ENCODE measurements around the gene TRIAP1. TPM values are rescaled to one million over a fixed set of nuclear protein-coding genes. Genes with fewer than 3 reads are reported as not detected.

TRIAP1 gene
- total RNA-seq, 4 donors from 2014 or later = 2.4 to 17.0 (median 7.0) TPM

DNA sequence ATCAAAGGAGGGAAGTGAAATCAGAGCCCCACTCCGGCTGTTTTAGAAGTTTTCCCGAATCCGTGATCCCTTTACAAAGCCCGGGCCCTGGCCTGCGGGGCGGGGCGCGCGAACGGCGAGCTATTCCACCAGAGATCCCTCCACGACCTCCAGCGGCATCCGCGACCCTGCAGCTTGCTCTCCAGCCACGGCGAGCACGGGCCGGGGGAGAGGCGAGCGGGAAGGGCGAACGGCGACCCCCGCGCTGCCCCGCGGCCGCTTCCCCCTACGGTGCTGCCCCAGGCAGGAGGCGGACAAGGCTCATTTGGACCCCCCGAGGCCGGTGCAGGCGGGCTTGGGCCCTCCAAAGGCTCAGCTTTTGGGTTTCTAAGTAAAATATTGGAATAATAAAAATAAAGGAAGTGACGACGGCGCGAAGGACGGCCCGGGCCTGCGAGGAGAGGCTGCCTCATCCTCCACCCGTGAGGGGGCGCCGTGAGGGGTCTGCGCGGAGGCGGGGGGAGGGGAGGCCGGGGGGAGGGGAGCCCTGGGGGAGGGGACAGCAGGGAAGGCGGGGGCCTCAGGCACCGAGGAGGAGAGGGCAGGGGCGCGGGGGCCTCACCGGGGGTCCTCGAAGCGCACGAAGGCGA is 22.8 kb upstream of the TRIAP1 start:
- DNase-seq (ENCODE audit: low spot score in 2 of 2) = peak in 1 of 2 donors; percentile 7
- Histone ChIP-seq H3K36me3 (peaks cover 0 to 36% (median 4%) of the 10 kb centered on the region in 3 donors), H3K4me1 (peaks cover 0 to 51% (median 27%) of the 10 kb centered on the region in 4 donors), H3K9me3 (no peaks in the 10 kb centered on the region), H3K4me3 (peak overlapping the region; percentile 70 to 100 (median 95)), H3K27me3 (no peaks in the 10 kb centered on the region), H3K27ac (peak overlapping the region; percentile 83 to 95 (median 92))
- TF ChIP-seq POLR2A (IDR thresholded peaks at IDR 0.05) (no peak), EP300 (IDR thresholded peaks at IDR 0.05) (no peak)
- TF ChIP-seq, protein P1, sequence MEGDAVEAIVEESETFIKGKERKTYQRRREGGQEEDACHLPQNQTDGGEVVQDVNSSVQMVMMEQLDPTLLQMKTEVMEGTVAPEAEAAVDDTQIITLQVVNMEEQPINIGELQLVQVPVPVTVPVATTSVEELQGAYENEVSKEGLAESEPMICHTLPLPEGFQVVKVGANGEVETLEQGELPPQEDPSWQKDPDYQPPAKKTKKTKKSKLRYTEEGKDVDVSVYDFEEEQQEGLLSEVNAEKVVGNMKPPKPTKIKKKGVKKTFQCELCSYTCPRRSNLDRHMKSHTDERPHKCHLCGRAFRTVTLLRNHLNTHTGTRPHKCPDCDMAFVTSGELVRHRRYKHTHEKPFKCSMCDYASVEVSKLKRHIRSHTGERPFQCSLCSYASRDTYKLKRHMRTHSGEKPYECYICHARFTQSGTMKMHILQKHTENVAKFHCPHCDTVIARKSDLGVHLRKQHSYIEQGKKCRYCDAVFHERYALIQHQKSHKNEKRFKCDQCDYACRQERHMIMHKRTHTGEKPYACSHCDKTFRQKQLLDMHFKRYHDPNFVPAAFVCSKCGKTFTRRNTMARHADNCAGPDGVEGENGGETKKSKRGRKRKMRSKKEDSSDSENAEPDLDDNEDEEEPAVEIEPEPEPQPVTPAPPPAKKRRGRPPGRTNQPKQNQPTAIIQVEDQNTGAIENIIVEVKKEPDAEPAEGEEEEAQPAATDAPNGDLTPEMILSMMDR (IDR thresholded peaks at IDR 0.05) = no peak
- WGBS, 2 donors = 0 to 1% methylated on average over 35 to 41 of the region's 57 CpGs

DNA sequence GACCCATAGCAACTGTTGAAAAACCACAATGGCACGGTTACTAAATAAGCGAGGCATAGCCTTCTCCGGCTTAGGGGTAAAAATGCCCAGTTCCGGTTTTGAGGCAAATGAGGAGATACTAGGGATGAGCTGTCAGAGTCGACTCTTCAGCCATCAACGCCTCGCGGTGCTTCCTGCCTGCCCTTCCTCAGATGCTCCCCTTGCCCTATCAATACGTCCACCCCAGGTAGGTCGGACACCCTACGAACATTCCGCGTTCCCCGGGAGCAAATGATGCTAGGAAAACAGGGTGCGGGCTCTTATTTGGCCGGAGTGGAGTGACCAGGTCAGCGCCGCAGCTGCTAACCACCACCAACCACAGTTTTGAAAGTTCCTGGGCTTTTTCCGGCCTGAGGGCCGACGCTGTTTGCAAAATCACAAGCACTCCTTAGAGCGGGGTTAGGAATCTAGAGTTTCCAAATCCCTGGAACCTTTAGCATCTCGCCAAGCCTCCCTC is 22.2 kb upstream of the TRIAP1 start:
- DNase-seq (ENCODE audit: low spot score in 2 of 2) = peak in 1 of 2 donors; percentile 12
- peak overlapping the region; percentile 70 to 100 (median 95) for H3K4me3 ChIP-seq

DNA sequence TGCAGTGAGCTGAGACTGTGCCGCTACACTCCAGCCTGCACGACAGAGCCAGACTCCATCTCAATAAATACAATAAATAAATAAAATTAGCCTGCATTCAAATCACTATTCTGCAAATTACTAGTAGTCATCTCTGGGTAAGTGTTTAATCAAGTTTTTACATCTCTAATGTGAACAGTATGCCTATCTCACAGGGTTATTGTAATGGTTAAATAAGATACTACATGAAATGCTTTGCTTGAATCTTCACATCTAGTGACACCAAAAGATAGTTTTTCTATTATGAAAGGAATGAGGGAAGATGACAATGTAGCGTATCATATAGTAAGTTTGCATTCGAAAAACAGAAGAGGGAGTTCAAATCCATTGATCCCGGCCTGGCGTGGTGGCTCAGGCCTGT is 21.3 kb upstream of the TRIAP1 start:
- Histone ChIP-seq H3K27ac (no peak overlapping the region), H3K36me3 (peaks cover 0 to 51% (median 4%) of the 10 kb centered on the region in 3 donors)
- 90 to 92% methylated on average over 6 of the region's 6 CpGs for WGBS, 2 donors

More for the DNA sequence above, 22.2 kb upstream of the TRIAP1 start:
- H3K27ac ChIP-seq = peak overlapping the region; percentile 83 to 95 (median 92)
- no peak for TF ChIP-seq POLR2A (IDR thresholded peaks at IDR 0.05)
- TF ChIP-seq, protein P1 (IDR thresholded peaks at IDR 0.05) = no peak
- no peak for TF ChIP-seq EP300 (IDR thresholded peaks at IDR 0.05)
- no peaks in the 10 kb centered on the region for H3K9me3 ChIP-seq
- 1% methylated on average over 19 to 23 of the region's 23 CpGs for WGBS, 2 donors
- no peaks in the 10 kb centered on the region for H3K27me3 ChIP-seq
- H3K36me3 ChIP-seq = peaks cover 0 to 41% (median 4%) of the 10 kb centered on the region in 3 donors
- peaks cover 0 to 51% (median 27%) of the 10 kb centered on the region in 4 donors for H3K4me1 ChIP-seq

DNA sequence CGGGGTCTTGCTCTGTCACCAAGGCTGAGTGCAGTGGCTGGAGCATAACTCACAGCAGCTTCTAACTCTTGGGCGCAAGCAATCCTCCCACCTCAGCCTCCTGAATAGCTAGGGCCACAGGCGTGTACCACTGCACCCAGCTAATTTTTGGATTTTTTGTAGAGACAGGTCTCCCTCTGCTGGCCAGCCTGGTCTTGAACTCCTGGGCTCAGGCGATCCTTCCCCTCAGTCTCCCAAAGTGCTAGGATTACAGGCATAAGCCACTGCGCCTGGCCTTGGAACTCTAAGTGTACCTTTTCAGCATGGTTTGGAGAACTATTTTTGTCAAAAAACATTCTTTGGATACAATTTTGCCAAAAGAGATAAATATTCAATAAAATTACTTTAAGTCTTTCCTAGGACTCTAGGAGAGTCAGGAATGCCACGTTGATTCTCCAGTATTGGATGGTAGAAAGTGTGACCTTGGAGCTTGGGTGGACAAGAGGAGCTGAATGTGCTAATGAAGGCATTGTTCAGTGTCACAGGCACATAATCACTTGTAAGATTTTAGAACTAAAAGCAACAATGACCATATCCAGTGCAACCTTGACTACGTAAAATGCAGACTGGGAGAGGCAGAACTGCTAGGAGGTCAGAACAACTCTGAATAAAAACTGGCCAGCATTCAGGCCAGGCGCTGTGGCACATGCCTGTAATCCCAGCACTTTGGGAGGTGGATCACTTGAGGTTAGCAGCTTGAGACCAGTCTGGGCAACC is 20.6 kb upstream of the TRIAP1 start:
- Histone ChIP-seq H3K9me3 (no peaks in the 10 kb centered on the region), H3K27me3 (no peaks in the 10 kb centered on the region), H3K4me1 (peaks cover 0 to 51% (median 27%) of the 10 kb centered on the region in 4 donors), H3K36me3 (peaks cover 0 to 58% (median 4%) of the 10 kb centered on the region in 3 donors), H3K27ac (no peak overlapping the region), H3K4me3 (no peak overlapping the region)
- WGBS, 2 donors = 48 to 52% methylated on average over 8 of the region's 8 CpGs
- TF ChIP-seq EP300 (IDR thresholded peaks at IDR 0.05) = no peak
- TF ChIP-seq POLR2A (IDR thresholded peaks at IDR 0.05) = no peak
- TF ChIP-seq, protein P1 (IDR thresholded peaks at IDR 0.05) = peak; percentile 10 to 39 (median 26)
- peak in 1 of 2 donors; percentile 22 for DNase-seq (ENCODE audit: low spot score in 2 of 2)

More for the DNA sequence above, 21.3 kb upstream of the TRIAP1 start:
- H3K4me3 ChIP-seq = no peak overlapping the region
- DNase-seq (ENCODE audit: low spot score in 2 of 2) = no peak
- H3K4me1 ChIP-seq = peaks cover 0 to 51% (median 27%) of the 10 kb centered on the region in 4 donors
- H3K9me3 ChIP-seq = no peaks in the 10 kb centered on the region
- no peaks in the 10 kb centered on the region for H3K27me3 ChIP-seq
- TF ChIP-seq, protein P1 (IDR thresholded peaks at IDR 0.05) = no peak
- no peak for TF ChIP-seq POLR2A (IDR thresholded peaks at IDR 0.05)
- TF ChIP-seq EP300 (IDR thresholded peaks at IDR 0.05) = no peak
